ENCODE results near the gene AKT1. TPM values are rescaled to one million over a fixed set of nuclear protein-coding genes. Genes with fewer than 3 reads are reported as not detected.

Gene AKT1
- polyA plus RNA-seq, 2 of the 4 experiments (the other 2 are of a cell fraction): 70.2 to 93.8 TPM

GRCh38 chr14:104742586-104743455 is 52.7 kb downstream of the AKT1 start (continued):
- TF ChIP-seq CTCF (IDR thresholded peaks at IDR 0.05) (no peak), BCL3 (IDR thresholded peaks at IDR 0.05) (no peak)

- ATAC-seq: no peak
- CTCF ChIA-PET: interaction anchor here (1.0 to 2.1 kb wide), 6 partner anchors 11 to 76 kb away, joined by 3 to 10 read pairs (median 6); partner anchors contain the start of genes ADSS1 and SIVA1
- WGBS (ENCODE audit: missing lambda C conversion rate): 88% methylated on average over 17 of the region's 23 CpGs
These were observed 53.7 kb downstream of the AKT1 start for GRCh38 chr14:104741803-104742251.

GRCh38 chr14:104741108-104741802 is 54.3 kb downstream of the AKT1 start:
- Histone ChIP-seq H3K4me3 (no peak overlapping the region), H3K4me1 (0 out of 3 replicates have a peak, but pooled peaks cover under 1% of the 10 kb centered on the region), H3K27ac (no peak overlapping the region), H3K9me3 (no peaks in the 10 kb centered on the region), H3K4me2 (no peak overlapping the region)
- FAIRE-seq (no peak), DNase-seq (ENCODE audit: low read depth in 1 of 2, low spot score in 1 of 2) (no peak), ATAC-seq (no peak)
- WGBS (ENCODE audit: missing lambda C conversion rate): 79% methylated on average over 28 of the region's 29 CpGs
- ChIA-PET POLR2A (no interaction called here), CTCF (interaction anchor here (1.0 to 2.1 kb wide), 5 partner anchors 10 to 75 kb away, joined by 3 to 10 read pairs (median 7); partner anchors contain the start of gene ADSS1)
- no peak for TF ChIP-seq RNF2 (IDR thresholded peaks at IDR 0.05; ENCODE audit: borderline replicate concordance, low read depth)
- TF ChIP-seq BHLHE40 (IDR thresholded peaks at IDR 0.05; ENCODE audit: low read depth, low read length): no peak
- TF ChIP-seq TP53 (CRISPR knock-in tag; IDR thresholded peaks at IDR 0.05): no peak
- no peak for TF ChIP-seq CHD4 (IDR thresholded peaks at IDR 0.05; ENCODE audit: borderline replicate concordance)
- no peak for TF ChIP-seq NPAS2 (CRISPR knock-in tag; IDR thresholded peaks at IDR 0.05; ENCODE audit: borderline replicate concordance)
- no peak for TF ChIP-seq CHD2 (IDR thresholded peaks at IDR 0.05; ENCODE audit: low read length, partially characterized antibody)
- no peak for TF ChIP-seq E2F6 (IDR thresholded peaks at IDR 0.05; ENCODE audit: borderline replicate concordance, low read depth)
- no peak for TF ChIP-seq RCOR1 (IDR thresholded peaks at IDR 0.05; ENCODE audit: low read depth, low read length)
- no peak for TF ChIP-seq CBX8 (IDR thresholded peaks at IDR 0.05)
- TF ChIP-seq HOXB13 (CRISPR knock-in tag; IDR thresholded peaks at IDR 0.05; ENCODE audit: low read depth): no peak
- TF ChIP-seq FOSB (CRISPR knock-in tag; IDR thresholded peaks at IDR 0.05): no peak
- no peak for TF ChIP-seq EHMT2 (IDR thresholded peaks at IDR 0.05; ENCODE audit: low read depth)
- no peak for TF ChIP-seq RFX5 (IDR thresholded peaks at IDR 0.05)
- no peak for TF ChIP-seq SREBF2 (IDR thresholded peaks at IDR 0.05)

More at GRCh38 chr14:104741803-104742251, 53.7 kb downstream of the AKT1 start:
- no peak overlapping the region for H3K4me2 ChIP-seq
- H3K9me3 ChIP-seq: no peaks in the 10 kb centered on the region
- FAIRE-seq (no peak), DNase-seq (ENCODE audit: low read depth in 1 of 2, low spot score in 1 of 2) (no peak)
- no peak overlapping the region for H3K27ac ChIP-seq
- TF ChIP-seq TP53 (CRISPR knock-in tag; IDR thresholded peaks at IDR 0.05): no peak
- TF ChIP-seq CTCF (IDR thresholded peaks at IDR 0.05): no peak
- POLR2A ChIA-PET: no interaction called here
- no peaks in the 10 kb centered on the region for H3K4me1 ChIP-seq
- no peak overlapping the region for H3K4me3 ChIP-seq
